ENCODE data around the gene ETDA. TPM values are rescaled to one million over a fixed set of nuclear protein-coding genes. Genes with fewer than 3 reads are reported as not detected.
"Not testable (repeated sequence)": the region's sequence is repeated elsewhere in the genome, so short reads cannot be mapped to it uniquely, and the experiment has no call there.

Gene ETDA
- total RNA-seq, 1 donor from 2014 or later, result not detected

GRCh38 chrX:135256923-135257322 is 5.1 kb downstream of the ETDA start:
- Histone ChIP-seq H3K9ac (ENCODE audit: low read length) (no peak overlapping the region), H3K36me3 (ENCODE audit: insufficient read depth, low read length) (no peaks in the 10 kb centered on the region), H3K27ac (ENCODE audit: low read depth, low read length) (no peak overlapping the region), H3K4me2 (ENCODE audit: low read length) (no peak overlapping the region), H3K4me1 (ENCODE audit: insufficient read depth, low read length) (no peaks in the 10 kb centered on the region), H3K27me3 (ENCODE audit: insufficient read depth, low read length) (no peaks in the 10 kb centered on the region), H4K20me1 (ENCODE audit: insufficient read depth, low read length) (no peaks in the 10 kb centered on the region), H3K4me3 (ENCODE audit: insufficient read depth, low read depth, low read length) (no peak overlapping the region), H3K79me2 (ENCODE audit: insufficient read depth, low read length) (no peaks in the 10 kb centered on the region), H2AFZ (ENCODE audit: low read depth, low read length) (no peak overlapping the region), H3K9me3 (ENCODE audit: insufficient read depth, low read depth, low read length) (no peaks in the 10 kb centered on the region)
- TF ChIP-seq EZH2 (IDR thresholded peaks at IDR 0.05; ENCODE audit: insufficient read depth, low read length), result no peak
- TF ChIP-seq, protein P1, sequence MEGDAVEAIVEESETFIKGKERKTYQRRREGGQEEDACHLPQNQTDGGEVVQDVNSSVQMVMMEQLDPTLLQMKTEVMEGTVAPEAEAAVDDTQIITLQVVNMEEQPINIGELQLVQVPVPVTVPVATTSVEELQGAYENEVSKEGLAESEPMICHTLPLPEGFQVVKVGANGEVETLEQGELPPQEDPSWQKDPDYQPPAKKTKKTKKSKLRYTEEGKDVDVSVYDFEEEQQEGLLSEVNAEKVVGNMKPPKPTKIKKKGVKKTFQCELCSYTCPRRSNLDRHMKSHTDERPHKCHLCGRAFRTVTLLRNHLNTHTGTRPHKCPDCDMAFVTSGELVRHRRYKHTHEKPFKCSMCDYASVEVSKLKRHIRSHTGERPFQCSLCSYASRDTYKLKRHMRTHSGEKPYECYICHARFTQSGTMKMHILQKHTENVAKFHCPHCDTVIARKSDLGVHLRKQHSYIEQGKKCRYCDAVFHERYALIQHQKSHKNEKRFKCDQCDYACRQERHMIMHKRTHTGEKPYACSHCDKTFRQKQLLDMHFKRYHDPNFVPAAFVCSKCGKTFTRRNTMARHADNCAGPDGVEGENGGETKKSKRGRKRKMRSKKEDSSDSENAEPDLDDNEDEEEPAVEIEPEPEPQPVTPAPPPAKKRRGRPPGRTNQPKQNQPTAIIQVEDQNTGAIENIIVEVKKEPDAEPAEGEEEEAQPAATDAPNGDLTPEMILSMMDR (IDR thresholded peaks at IDR 0.05; ENCODE audit: insufficient read depth, low read depth, low read length), result no peak
- DNase-seq (ENCODE audit: low read depth), result no peak
- H3K4me1 Mint-ChIP-seq (ENCODE audit: low read depth, unreplicated experiment), result no peaks in the 10 kb centered on the region
- H3K27ac Mint-ChIP-seq (ENCODE audit: unreplicated experiment), result no peak overlapping the region
- FAIRE-seq, result no peak
- no peak overlapping the region for H3K4me3 Mint-ChIP-seq (ENCODE audit: unreplicated experiment)
- H3K27me3 Mint-ChIP-seq (ENCODE audit: low read depth, unreplicated experiment), result no peaks in the 10 kb centered on the region
- peaks cover 2% of the 10 kb centered on the region for H3K9me3 Mint-ChIP-seq (ENCODE audit: unreplicated experiment)
- no peaks in the 10 kb centered on the region for H3K36me3 Mint-ChIP-seq (ENCODE audit: low read depth, unreplicated experiment)

DNA sequence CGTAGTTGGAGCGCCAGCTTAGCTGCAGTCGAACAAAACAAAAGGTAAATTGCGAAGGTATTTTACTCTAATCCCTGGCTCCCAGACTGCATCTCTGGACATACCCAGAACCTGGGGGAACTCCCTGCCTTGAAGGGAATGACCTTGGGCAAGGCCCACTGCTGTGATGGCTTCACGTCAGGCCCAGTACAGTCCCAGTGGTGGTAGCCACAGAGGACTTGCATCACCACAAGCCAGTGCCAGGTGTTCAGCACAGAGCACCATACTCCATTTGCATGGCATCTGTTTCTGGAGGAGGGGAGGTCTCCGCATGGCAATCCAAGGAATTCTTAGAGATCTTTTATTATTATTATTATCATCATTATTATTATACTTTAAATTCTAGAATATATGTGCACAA is 5.6 kb downstream of the ETDA start:
- no peaks in the 10 kb centered on the region for H3K27me3 ChIP-seq (ENCODE audit: insufficient read depth, low read length)

DNA sequence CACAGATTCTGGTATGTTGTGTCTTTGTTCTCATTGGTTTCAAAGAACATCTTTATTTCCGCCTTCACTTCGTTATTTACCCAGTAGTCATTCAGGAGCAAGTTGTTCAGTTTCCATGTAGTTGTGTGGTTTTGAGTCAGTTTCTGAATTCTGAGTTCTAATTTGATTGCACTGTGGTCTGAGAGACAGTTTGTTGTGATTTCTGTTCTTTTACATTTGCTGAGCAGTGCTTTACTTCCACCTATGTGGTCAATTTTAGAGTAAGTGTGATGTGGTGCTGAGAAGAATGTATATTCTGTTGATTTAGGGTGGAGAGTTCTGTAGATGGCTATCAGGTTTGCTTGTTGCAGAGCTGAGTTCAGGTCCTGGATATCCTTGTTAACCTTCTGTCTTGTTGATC is 9.1 kb downstream of the ETDA start:
- H4K20me1 ChIP-seq (ENCODE audit: insufficient read depth, low read length); H3K79me2 ChIP-seq (ENCODE audit: insufficient read depth, low read length); H3K4me3 ChIP-seq (ENCODE audit: insufficient read depth, low read depth, low read length); H3K4me2 ChIP-seq (ENCODE audit: low read length); H2AFZ ChIP-seq (ENCODE audit: low read depth, low read length); H3K27ac Mint-ChIP-seq (ENCODE audit: unreplicated experiment); H3K27ac ChIP-seq (ENCODE audit: low read depth, low read length); H3K4me1 ChIP-seq (ENCODE audit: insufficient read depth, low read length); H3K27me3 Mint-ChIP-seq (ENCODE audit: low read depth, unreplicated experiment); H3K9me3 ChIP-seq (ENCODE audit: insufficient read depth, low read depth, low read length); FAIRE-seq; H3K9ac ChIP-seq (ENCODE audit: low read length); DNase-seq (ENCODE audit: low read depth); H3K4me3 Mint-ChIP-seq (ENCODE audit: unreplicated experiment); H3K27me3 ChIP-seq (ENCODE audit: insufficient read depth, low read length); H3K9me3 Mint-ChIP-seq (ENCODE audit: unreplicated experiment); H3K36me3 Mint-ChIP-seq (ENCODE audit: low read depth, unreplicated experiment); H3K4me1 Mint-ChIP-seq (ENCODE audit: low read depth, unreplicated experiment); H3K36me3 ChIP-seq (ENCODE audit: insufficient read depth, low read length): not testable (repeated sequence)

More for the DNA sequence above, 5.6 kb downstream of the ETDA start:
- DNase-seq (ENCODE audit: low read depth) (no peak), FAIRE-seq (no peak)
- H3K36me3 Mint-ChIP-seq (ENCODE audit: low read depth, unreplicated experiment), result no peaks in the 10 kb centered on the region
- H3K9me3 Mint-ChIP-seq (ENCODE audit: unreplicated experiment), result peaks cover 2% of the 10 kb centered on the region
- Histone ChIP-seq H3K36me3 (ENCODE audit: insufficient read depth, low read length) (no peaks in the 10 kb centered on the region), H3K27ac (ENCODE audit: low read depth, low read length) (no peak overlapping the region), H3K9me3 (ENCODE audit: insufficient read depth, low read depth, low read length) (no peaks in the 10 kb centered on the region), H2AFZ (ENCODE audit: low read depth, low read length) (no peak overlapping the region), H3K79me2 (ENCODE audit: insufficient read depth, low read length) (no peaks in the 10 kb centered on the region), H4K20me1 (ENCODE audit: insufficient read depth, low read length) (no peaks in the 10 kb centered on the region), H3K4me2 (ENCODE audit: low read length) (no peak overlapping the region), H3K9ac (ENCODE audit: low read length) (no peak overlapping the region), H3K4me1 (ENCODE audit: insufficient read depth, low read length) (no peaks in the 10 kb centered on the region), H3K4me3 (ENCODE audit: insufficient read depth, low read depth, low read length) (no peak overlapping the region)
- H3K27ac Mint-ChIP-seq (ENCODE audit: unreplicated experiment), result no peak overlapping the region
- TF ChIP-seq, protein P1 (IDR thresholded peaks at IDR 0.05; ENCODE audit: insufficient read depth, low read depth, low read length), result no peak
- TF ChIP-seq EZH2 (IDR thresholded peaks at IDR 0.05; ENCODE audit: insufficient read depth, low read length), result no peak
- H3K4me3 Mint-ChIP-seq (ENCODE audit: unreplicated experiment), result no peak overlapping the region
- H3K27me3 Mint-ChIP-seq (ENCODE audit: low read depth, unreplicated experiment), result no peaks in the 10 kb centered on the region
- H3K4me1 Mint-ChIP-seq (ENCODE audit: low read depth, unreplicated experiment), result no peaks in the 10 kb centered on the region

DNA sequence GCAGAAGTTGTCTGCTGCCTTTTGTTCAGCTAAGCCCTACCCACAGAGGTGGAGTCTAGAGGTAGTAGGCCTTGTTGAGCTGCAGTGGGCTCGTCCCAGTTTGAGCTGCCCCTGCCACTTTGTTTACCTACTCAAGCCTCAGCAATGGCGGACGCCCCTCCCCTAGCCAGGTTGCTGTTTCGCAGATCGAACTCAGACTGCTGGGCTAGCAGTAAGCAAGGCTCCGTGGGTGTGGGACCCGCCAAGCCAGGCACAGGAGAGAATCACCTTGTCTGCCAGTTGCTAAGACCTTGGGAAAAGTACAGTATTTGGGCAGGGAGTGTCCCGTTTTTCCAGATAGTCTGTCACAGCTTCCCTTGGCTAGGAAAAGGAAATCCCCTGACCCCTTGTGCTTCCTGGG is 11.5 kb downstream of the ETDA start:
- H3K9me3 ChIP-seq (ENCODE audit: insufficient read depth, low read depth, low read length); FAIRE-seq; H3K27ac ChIP-seq (ENCODE audit: low read depth, low read length); H3K9ac ChIP-seq (ENCODE audit: low read length); H3K36me3 ChIP-seq (ENCODE audit: insufficient read depth, low read length); H3K4me3 ChIP-seq (ENCODE audit: insufficient read depth, low read depth, low read length); H3K79me2 ChIP-seq (ENCODE audit: insufficient read depth, low read length); H4K20me1 ChIP-seq (ENCODE audit: insufficient read depth, low read length); H3K4me1 ChIP-seq (ENCODE audit: insufficient read depth, low read length); H3K4me2 ChIP-seq (ENCODE audit: low read length); H3K27me3 ChIP-seq (ENCODE audit: insufficient read depth, low read length); DNase-seq (ENCODE audit: low read depth); H3K27ac Mint-ChIP-seq (ENCODE audit: unreplicated experiment); H2AFZ ChIP-seq (ENCODE audit: low read depth, low read length); H3K27me3 Mint-ChIP-seq (ENCODE audit: low read depth, unreplicated experiment); H3K36me3 Mint-ChIP-seq (ENCODE audit: low read depth, unreplicated experiment); H3K4me3 Mint-ChIP-seq (ENCODE audit: unreplicated experiment); H3K4me1 Mint-ChIP-seq (ENCODE audit: low read depth, unreplicated experiment); H3K9me3 Mint-ChIP-seq (ENCODE audit: unreplicated experiment): not testable (repeated sequence)

Data from astrocyte (in vitro differentiated cells and primary cell).